GM19397 (cell line): ENCODE data around the gene CCDC63.
"Not testable (repeated sequence)": the region's sequence is repeated elsewhere in the genome, so short reads cannot be mapped to it uniquely, and the experiment has no call there.

Source experiments
- ATAC-seq: cut with Tn5 transposase; IDR thresholded peaks from one replicate; pipeline ENCODE4 v1.9.1; 2021; ENCODE audit warnings: mild to moderate bottlenecking, moderate library complexity; ENCODE audit not compliant: unreplicated experiment

CCDC63 gene

GRCh38 chr12:110844131-110844530, 2.7 kb upstream of the CCDC63 start:
- no peak for ATAC-seq

GRCh38 chr12:110844551-110845338, 2.0 kb upstream of the CCDC63 start:
- no peak for ATAC-seq

GRCh38 chr12:110845339-110845682, 1.5 kb upstream of the CCDC63 start:
- ATAC-seq, result no peak

GRCh38 chr12:110848314-110848923, 1.6 kb downstream of the CCDC63 start:
- no peak for ATAC-seq

GRCh38 chr12:110849221-110849620, 2.4 kb downstream of the CCDC63 start:
- ATAC-seq, result no peak

- no peak for ATAC-seq
These were observed 3.1 kb downstream of the CCDC63 start for GRCh38 chr12:110849748-110850403.

GRCh38 chr12:110850762-110851161, 4.0 kb downstream of the CCDC63 start:
- no peak for ATAC-seq

GRCh38 chr12:110853836-110854235, 7.0 kb downstream of the CCDC63 start:
- ATAC-seq, result no peak

- ATAC-seq, result no peak
These were observed 9.8 kb downstream of the CCDC63 start for GRCh38 chr12:110856542-110856941.

GRCh38 chr12:110857528-110857927, 10.7 kb downstream of the CCDC63 start:
- no peak for ATAC-seq

GRCh38 chr12:110857954-110858353, 11.2 kb downstream of the CCDC63 start:
- not testable (repeated sequence) for ATAC-seq

GRCh38 chr12:110858848-110859247, 12.1 kb downstream of the CCDC63 start:
- ATAC-seq, result no peak

- no peak for ATAC-seq
These were observed 14.1 kb downstream of the CCDC63 start for GRCh38 chr12:110860833-110861296.

- no peak for ATAC-seq
These were observed 14.9 kb downstream of the CCDC63 start for GRCh38 chr12:110861729-110862128.

- ATAC-seq, result no peak
These were observed 15.5 kb downstream of the CCDC63 start for GRCh38 chr12:110862329-110862728.

GRCh38 chr12:110863161-110863560, 16.4 kb downstream of the CCDC63 start:
- no peak for ATAC-seq

- no peak for ATAC-seq
These were observed 18.7 kb downstream of the CCDC63 start for GRCh38 chr12:110865521-110865920.

- no peak for ATAC-seq
These were observed 22.2 kb downstream of the CCDC63 start for GRCh38 chr12:110869026-110869425.

GRCh38 chr12:110869803-110870202, 23.0 kb downstream of the CCDC63 start:
- no peak for ATAC-seq

- ATAC-seq, result no peak
These were observed 25.3 kb downstream of the CCDC63 start for GRCh38 chr12:110872100-110872499.

- ATAC-seq, result no peak
These were observed 27.6 kb downstream of the CCDC63 start for GRCh38 chr12:110874351-110874750.

- ATAC-seq, result no peak
These were observed 28.0 kb downstream of the CCDC63 start for GRCh38 chr12:110874781-110875180.
